NCI-H524 (cell line): ENCODE results near the gene RTN4R.
A peak's percentile ranks its signal among the peaks of the same experiment; 100 is the strongest.
"Not testable (repeated sequence)": the region's sequence is repeated elsewhere in the genome, so short reads cannot be mapped to it uniquely, and the experiment has no call there.

Source experiments
- DNase-seq, 2 experiments: peaks; one replicate each; lab custom pipeline; 2025; lab: John Stamatoyannopoulos, UW

RTN4R gene

GRCh38 chr22:20271114-20271994 lies 3.2 kb upstream of the RTN4R start:
- DNase-seq = no peak

- DNase-seq = peak in 1 of 2 experiments; percentile 57
Measured at GRCh38 chr22:20270190-20271113, 2.3 kb upstream of the RTN4R start.

GRCh38 chr22:20269673-20270072 lies 1.6 kb upstream of the RTN4R start:
- not testable (repeated sequence) for DNase-seq

GRCh38 chr22:20269201-20269600 lies 1.1 kb upstream of the RTN4R start:
- not testable (repeated sequence) for DNase-seq

- peak in 1 of 2 experiments; percentile 51 for DNase-seq
Measured at GRCh38 chr22:20267441-20268278, 458 bp downstream of the RTN4R start.

GRCh38 chr22:20266667-20267440 lies 1.3 kb downstream of the RTN4R start:
- DNase-seq = not testable (repeated sequence)

- DNase-seq = not testable (repeated sequence)
Measured at GRCh38 chr22:20265772-20266666, 2.1 kb downstream of the RTN4R start.

GRCh38 chr22:20264614-20265452 lies 3.3 kb downstream of the RTN4R start:
- no peak for DNase-seq

GRCh38 chr22:20263404-20264281 lies 4.5 kb downstream of the RTN4R start:
- DNase-seq = not testable (repeated sequence)

GRCh38 chr22:20262582-20263147 lies 5.5 kb downstream of the RTN4R start:
- no peak for DNase-seq

- DNase-seq = peak in 1 of 2 experiments; percentile 41
Measured at GRCh38 chr22:20261848-20262581, 6.1 kb downstream of the RTN4R start.

- no peak for DNase-seq
Measured at GRCh38 chr22:20260071-20260765, 7.9 kb downstream of the RTN4R start.

GRCh38 chr22:20259327-20259688 lies 8.8 kb downstream of the RTN4R start:
- DNase-seq = no peak

GRCh38 chr22:20258584-20259326 lies 9.4 kb downstream of the RTN4R start:
- DNase-seq = no peak

GRCh38 chr22:20258021-20258299 lies 10.2 kb downstream of the RTN4R start:
- no peak for DNase-seq
